ENCODE results near the gene DHRS2.

The DHRS2 gene

DNA sequence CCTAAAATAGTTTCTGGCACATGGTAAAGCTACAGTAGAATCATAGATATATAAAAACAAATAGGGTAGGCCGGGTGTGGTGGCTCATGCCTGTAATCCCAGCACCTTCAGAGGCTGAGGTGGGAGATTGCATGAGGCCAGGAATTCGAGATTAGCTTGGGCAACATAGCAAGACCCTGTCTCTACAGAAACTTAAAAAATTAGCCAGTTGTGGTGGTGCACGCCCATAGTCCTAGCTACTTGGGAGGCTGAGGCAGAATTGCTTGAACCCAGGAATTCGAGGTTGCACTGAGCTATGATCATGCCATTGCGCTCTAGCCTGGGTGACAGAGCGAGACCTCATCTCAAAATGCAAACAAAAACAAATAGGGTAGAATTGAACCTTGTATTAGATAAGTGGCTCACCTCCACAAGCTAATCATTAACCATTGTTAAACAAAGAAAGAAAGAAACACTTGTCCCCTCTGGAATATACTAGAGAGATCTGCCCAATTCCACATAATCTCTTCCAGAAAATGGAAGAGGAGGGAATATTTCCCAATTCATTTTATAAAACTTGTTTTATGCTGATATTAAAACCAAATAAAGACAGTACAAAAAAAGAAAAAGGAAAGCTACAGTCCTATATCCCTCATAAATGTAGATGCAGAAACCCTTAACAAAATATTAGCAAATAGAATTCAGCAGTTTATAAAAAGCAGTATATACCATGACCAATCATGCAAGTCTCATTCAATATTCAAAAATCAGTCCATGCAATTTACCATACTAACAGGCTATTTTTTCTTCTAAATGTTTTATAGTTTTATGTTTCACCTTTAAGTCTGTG is 22.7 kb upstream of the DHRS2 start:
- no peak for DNase-seq

DNA sequence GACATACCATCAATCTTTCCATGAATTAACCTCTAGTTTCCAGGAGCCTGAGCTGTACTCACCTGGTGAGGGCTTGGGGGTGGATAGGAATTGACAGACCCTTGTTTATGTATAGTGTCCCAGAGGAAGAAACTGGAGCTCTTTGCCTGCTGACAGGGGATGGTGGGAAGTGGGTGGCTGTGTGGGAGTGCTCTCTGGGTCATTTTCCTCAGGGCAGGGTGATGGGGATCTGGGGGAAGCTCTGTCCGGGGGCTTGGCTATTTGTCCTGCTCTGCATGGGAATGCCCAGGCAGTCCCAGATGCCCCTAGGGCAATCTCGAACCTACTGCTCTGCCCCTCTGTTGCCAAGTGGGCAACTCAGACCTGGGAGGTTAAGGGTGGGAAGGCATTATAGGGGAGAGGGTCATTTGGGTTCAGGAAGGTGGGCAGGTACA is 21.8 kb upstream of the DHRS2 start:
- DNase-seq = no peak

DNA sequence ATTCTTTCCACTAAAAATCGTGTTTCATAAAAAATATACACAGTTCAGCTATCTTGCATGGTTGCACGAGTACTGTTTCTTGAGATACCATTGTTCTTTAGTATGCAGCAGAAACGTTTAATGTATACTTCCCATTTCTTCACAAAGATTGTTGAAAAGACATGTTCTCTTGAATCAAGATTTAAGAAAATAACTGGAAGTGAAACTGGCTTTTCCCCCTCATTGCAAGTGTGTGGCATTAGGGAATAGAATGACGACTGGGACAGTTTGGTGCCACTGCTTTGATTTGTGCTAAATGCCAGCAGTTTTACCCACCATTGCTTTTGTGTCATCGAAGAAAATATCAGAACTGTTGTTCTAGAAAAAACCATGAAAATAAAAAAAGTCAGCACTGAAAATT is 20.3 kb upstream of the DHRS2 start:
- no peak for DNase-seq

DNA sequence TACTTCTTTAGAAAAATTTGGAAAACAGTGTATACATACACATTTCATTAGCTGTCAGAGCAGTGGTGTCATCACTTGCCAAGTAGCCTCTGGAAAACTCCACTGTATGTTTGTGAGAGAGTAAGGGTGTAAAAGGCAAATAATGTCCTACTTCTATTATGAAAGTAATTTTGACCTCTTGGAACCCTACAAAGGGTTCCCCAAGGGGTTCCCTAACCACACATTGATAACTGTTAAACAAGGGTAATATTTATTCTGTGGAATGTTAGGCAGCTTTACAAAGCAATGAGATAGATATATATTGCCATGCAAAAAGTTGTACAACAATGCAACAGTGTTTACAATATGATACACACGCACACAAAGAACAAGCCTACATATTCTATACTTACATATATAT is 18.6 kb upstream of the DHRS2 start:
- DNase-seq = no peak

DNA sequence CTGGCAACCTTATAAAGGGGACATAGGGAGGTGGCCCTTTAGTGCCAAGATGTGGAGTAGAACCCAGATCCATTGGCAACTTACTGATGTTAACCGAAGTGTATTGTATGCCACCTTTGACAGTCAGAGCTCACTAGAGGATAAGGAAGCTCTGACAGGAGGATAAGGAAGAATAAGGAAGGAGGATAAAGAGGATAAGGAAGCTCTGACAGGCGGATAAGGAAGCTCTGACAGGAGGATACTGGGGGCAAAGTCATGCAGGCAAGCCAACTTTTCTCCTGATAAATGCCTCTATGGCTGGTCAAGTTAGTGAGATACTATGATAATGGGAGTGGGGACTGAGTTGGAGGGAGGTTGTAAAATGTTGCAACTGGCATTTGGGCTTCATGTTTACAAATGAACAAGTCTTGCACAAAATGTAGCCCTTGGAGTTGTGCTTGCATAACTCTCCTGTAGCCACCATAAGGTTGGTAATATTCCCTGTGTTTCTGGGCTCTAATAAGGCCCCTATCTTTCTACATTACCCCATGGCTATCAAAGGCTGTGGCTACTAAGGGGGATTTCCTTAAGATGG is 17.7 kb upstream of the DHRS2 start:
- DNase-seq = no peak

DNA sequence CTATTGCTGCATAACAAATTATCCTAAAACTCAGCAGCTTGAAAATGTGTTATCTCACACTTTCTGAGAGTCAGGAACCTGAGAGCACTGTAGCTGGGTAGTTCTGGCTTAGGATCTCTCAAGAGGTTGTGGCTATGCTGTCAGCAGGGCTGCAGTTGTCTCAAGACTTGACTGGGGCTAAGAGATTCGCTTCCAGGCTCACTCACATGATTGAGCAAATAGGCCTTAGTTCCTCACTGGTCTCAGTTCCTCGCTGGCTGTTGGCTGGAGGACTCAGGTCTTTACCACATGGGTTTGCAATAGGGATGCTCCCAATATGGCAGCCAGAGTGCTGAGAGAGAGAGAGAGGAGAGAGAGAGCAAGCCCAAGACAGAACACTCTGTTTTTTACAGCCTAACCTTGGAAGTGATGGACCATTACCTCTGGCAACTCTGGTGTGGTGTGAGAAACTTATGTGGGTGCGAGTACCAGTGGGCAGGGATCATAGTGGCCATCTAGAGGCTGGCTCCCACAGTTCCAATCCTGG is 15.9 kb upstream of the DHRS2 start:
- no peak for DNase-seq

DNA sequence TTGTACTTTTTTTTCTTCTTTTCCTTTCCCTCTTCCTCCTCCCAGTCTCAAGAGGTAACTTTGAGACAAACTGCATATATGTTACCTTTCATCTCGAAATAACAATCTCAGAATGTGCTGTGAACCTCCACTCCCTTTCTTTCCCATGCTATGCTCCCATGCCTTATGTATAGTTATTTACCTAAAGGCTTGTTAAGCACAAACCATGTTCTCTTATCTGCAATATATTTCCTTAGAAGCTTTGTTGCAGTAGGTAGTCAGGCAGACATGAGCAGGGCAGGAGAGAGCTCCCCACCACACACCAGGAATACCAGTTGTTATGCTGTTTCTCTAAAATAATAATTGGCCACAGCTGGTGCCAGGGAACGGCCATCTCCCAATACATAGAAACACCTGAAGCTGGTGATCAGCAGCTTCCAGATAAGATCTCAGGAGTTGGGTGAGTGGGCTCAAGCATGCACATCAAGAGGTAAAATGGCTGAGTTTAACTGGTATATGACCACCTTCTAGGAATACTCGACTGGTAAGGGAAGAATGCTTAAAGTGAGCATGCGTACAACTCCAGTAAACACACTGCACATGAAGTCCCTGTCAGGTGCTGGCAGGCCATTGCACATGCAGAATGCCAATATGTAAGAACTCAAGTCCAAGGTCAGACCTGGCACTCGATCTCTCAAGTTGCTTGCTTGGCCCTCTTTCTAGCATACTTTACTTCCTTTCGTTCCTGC is 14.8 kb upstream of the DHRS2 start:
- DNase-seq = no peak

DNA sequence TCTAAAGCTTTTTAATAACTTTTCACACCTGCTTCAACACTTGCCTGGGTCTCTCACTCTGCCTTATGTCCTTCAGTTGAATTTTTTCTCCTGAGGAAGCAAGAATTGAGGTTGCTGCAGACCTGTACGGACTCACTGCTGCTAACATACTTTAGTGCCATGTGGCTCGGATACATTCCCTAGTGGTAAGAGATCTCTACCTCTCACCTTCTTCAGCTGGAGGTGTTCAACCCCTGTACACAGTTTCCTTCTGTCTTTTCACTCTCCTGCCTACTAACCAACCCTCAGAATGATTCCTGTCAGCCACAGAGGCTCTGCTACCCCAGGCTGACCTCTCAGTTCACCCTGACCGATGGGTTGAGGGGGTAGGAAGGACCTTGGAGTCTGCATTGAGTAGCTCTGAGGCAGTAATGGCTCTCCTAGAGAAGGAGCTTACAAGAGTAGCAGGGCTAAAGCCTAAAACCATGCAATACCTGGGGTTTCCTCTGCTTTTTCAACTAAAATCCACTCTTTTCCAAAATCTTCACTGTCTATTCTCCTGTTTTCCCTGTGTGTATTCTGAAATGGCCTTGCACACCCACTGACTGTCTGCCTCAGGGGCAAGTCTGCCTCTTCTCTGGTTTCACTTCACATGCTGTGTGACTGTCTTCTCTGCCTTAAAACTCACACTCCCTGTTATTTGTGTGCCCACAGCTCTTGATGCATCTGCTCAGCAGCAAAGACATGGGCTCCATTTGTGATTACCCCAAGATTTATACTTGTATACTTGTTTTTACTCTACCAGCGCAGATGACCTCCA is 14.0 kb upstream of the DHRS2 start:
- no peak for DNase-seq

DNA sequence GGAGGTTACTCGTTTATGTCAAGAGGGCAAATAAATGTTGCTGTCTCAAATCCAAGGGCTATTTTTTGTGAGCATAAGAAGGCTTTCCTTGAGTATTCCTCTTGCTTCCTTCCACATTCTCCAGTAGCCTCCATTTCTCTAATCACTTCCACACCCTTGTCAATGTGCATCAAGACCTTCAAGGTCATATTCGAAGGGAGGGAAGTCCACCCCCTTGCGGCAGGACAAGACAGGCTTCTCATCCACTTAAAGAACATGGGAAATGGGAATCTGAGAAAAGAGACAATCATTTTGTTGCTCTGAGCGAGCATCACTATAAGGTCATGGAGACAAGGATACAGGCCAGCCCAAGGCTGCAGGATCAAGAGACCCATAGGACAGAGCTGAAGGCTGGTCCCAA is 13.2 kb upstream of the DHRS2 start:
- no peak for DNase-seq

DNA sequence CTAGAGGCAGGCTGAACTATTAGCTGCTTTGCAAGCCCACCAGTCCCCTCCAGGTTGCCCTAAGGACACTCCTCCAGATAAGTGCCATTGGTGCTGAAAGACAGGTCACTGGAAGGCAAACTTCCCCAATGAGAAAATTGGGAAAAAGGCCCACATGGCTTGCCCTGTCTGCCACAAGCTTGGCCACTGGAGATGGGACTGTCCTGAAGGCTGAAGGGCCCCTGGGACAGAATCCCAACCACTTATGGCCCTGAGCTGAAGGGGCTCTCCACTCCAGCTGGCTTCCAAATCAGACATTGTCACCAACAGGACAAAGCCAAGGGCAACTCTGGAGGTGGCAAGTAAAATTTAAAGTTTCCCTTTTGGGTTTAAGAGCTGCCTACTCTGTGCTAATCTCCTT is 12.2 kb upstream of the DHRS2 start:
- no peak for DNase-seq

DNA sequence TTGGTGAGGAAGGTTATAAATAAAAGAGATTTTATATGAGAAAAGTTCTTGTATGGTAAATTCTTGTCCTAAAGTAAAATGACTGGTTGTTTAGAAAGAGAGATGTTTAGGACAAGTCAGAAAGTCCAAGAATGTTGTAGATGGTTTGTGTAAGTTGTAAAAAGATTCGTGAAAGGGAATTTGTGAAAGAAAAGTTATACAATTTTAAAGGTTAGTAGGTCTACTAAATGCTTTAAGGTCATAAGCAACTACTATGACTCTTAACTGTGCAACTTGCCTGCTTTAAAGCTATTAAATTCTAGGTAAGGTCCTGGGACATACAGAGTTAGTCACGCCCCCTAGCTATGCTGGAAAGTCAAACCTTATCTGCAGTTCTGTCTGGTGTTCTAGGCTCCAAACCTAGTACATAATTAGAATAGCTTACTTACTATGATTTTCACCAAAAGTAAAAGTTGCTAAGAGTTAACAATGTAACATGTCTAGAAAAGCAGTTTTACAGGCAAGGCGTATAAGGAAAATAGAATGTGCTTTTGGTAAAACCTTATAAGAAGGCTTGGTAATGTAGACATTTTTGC is 11.2 kb upstream of the DHRS2 start:
- DNase-seq = no peak

DNA sequence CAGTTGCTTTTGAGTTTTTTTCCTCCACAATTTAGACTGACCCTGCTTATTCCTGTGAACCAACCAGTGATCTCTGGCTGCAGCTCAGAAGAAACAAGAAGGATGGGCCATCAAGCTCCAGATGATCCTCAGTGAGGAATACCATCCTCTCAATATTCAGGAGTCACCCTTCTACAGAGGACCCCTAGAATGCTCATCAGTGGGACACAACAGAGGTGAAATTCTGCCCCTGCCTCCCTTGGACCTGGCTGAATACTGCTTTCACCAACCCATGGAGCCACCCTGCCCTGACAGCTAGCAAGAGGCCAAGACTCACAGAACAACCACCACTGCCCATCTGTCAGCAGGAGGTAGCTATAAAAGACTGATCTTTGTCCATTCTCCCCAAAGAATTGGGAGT is 9.2 kb upstream of the DHRS2 start:
- DNase-seq = no peak

DNA sequence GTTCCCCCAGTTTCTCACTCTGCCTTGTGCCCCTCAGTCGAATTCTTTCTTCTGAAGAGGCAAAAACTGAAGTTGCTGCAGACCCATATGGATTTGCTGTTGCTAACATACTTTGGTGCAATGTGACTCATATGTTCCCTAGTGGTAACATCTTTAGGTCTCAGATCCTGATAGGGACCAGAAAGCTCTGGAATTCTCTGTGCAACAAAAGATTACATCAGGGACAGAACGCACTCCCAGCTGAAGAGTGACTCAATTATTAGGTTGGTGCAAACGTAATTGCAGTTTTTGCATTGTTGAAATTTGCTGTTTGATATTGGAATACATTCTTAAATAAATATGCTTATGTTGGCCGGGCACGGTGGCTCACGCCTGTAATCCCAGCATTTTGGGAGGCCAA is 8.2 kb upstream of the DHRS2 start:
- no peak for DNase-seq

DNA sequence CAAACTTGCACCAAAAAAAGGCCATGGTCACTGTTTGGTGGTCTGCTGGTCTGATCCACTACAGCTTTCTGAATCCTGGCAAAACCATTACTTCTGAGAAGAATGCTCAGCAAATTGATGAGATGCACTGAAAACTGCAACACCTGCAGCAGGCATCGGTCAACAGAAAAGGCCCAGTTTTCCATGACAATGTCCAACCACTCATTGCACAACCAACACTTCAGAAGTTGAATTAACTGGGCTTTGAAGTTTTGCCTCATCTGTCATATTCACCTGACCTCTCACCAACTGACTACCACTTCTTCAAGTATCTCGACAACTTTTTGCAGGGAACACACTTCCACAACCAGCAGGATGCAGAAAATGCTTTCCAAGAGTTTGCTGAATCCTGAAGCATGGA is 7.0 kb upstream of the DHRS2 start:
- no peak for DNase-seq

DNA sequence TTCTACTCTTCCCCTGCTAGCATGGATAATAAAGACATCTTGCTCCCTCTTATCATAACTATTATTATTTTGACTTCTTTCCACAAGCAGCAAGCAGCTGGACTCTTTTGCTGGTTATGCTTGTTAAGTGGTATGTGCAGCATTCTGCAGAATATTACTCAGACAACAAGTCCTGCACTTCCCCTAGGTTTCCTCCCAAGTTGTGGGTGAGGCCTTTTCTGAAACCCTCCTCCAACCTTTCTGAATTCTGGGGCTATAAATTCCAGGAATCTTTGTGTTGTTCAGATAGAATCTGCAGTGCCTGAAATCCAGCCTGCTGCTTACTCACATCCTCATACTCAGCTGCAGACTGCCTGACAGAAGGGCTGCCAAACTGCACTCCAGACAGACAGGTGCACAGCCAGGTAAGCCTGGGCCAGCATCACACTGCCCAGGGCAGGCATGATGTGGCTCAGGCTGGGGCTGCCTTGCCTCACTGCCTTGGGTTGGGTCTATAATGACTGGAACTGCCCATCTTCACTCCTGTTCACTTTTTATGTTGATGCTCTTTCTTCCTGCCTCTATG is 6.2 kb upstream of the DHRS2 start:
- DNase-seq = no peak

DNA sequence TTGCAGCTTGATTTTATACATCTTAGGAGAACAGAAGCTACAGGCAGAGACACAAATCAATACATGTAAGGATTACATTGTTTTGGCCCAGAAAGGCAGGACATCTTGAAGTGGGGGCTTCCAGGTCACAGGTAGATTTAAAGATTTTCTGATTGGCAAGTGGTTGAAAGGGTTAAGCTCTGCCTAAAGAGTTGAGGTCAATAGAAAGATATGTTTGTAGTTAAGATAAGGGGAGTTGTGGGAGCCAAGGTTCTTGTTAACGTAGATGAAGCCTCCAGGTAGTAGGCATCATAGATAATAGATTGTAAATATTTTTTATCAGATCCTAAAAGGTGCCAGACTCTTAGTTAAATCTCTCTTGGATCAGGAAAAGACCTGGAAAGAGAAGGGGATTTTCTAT is 5.5 kb upstream of the DHRS2 start:
- DNase-seq = no peak

DNA sequence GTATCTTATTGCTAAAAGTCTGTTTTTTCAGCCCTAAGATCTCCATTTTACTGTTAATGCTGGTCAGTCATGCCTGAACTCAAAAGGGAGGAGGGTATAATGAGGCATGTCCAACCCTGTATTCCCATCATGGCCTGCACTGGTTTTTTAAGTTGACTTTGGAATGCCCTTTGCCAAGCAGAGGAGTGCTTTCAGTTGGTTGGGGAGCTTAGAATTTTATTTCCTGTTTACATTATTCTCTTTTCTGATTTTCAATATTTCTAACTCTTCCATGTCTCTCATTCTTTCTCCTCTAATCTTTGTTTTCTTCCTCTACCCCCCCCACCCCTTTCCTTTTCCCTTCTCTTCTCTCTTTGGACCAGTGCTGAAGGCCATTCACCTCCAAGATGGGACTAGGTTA is 4.9 kb upstream of the DHRS2 start:
- no peak for DNase-seq

DNA sequence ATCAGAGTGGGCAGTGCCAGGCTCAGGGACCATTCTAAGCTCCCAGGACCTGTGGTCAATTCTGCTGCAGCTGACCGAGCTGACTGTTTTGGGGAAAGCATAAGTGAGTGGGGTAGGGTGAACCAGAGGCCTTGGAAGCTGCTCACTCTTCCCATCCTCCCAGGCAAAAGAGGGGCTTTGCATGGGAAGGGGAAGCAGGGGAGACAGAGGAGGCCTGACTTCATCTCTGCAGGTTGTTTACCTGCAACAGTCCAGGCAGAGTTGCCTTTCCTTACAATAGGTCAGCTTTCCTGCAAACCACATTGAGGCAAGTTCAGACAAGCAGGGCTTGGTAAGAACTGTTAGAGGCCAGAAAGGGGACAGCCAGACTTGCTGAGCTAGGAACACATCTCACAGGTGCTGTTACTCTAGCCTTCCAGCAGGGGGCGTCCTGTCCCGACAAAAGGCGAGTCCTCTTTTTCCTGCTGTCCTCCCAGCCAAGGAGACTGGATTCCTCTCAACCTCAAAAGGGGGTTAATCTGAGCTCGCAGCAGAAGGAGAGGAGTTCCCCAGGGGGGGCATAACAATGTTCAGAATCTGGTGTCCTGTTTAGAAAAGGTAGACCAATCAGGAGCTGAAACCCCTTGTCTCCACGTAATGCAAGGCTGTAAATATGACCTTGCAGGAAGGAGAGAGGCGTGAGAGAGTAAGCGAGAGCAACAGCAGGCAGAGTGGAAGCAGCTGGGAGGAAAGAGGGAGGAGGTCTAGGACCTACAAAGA is 4.3 kb upstream of the DHRS2 start:
- DNase-seq = peak; percentile 32

DNA sequence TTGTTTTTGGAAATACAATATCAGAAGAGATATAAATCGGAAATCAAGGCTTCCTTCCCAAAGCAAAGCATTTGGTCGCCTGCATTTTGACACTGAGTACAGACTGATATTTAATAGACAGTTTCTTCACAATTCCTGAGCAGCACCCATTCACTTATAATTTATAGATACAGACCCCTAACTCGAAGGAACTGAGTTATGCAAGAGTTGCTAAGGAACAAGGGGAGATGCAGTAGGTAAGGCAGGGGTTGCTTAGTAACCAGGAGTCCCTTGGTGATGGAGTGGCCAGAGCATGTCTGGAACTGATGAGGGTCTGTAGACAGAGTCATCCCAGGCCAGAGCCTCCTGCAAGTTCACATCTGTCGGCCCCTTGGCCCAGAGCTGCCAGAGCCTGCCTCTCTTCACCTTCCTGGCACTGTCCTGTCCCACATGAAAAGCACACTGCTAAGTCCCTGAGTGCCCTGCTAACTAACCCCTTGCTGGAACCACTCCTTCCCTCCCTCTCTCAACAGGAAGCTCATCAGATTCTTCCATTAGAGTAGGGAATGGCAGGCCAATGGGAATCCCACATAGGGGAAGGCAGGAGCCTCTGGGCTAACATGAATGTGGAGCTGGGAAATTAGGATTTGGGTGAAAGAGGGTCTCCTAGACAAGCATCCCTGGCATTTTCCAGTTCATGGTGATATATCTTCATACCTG is 3.6 kb upstream of the DHRS2 start:
- no peak for DNase-seq

DNA sequence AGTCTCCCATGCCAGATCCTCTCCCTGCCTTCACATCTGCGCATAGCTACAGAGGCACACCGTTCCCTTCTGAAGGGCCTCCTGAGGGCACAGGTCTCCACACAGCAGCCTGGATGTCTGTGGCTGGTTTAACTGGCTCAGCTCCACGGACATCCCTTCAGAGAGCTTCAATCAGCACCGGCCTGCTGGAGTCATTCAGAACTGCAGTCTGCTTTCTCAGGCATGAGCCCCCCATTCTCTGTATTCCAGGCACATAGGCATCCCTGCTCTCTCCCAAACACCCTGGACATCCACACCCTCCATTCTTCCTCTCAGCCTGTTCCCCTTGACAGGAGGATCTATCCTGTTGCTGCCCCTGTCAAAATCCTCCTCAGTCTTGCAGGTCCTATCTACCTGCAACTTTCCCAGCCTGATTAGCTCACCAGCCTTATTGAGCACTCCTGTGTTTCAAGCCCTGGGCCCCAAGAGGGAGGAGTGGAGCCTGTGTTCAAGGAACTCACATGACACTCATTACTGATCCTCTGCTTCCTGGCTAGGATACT is 2.9 kb upstream of the DHRS2 start:
- DNase-seq = no peak

Data from NCI-H1694 treated with DMSO at 0.1 percent for 48 hours (cell line).